Trophoblast cell (in vitro differentiated cells and primary cell): ENCODE measurements around the gene GDF7.

Experiments used
- DNase-seq, 2 donors: peaks; one replicate each; pipeline ENCODE4 v3.0.0-alpha.2; 2016
- H2AFZ ChIP-seq: 2 replicates; pipeline ENCODE4 v1.6.1; 2013; ENCODE audit warnings: low read length, moderate library complexity, mild to moderate bottlenecking; ENCODE audit not compliant: insufficient read depth, poor library complexity
- H2AK5ac ChIP-seq: 2 replicates; pipeline ENCODE4 v1.6.1; 2013; ENCODE audit warnings: mild to moderate bottlenecking, low read length
- H2BK120ac ChIP-seq: 2 replicates; pipeline ENCODE4 v1.6.1; 2013; ENCODE audit warnings: low read length, mild to moderate bottlenecking, moderate library complexity; ENCODE audit not compliant: insufficient read depth, poor library complexity
- H2BK12ac ChIP-seq: 2 replicates; pipeline ENCODE4 v1.6.1; 2013; ENCODE audit warnings: mild to moderate bottlenecking, low read length, moderate library complexity
- H2BK5ac ChIP-seq: 2 replicates; pipeline ENCODE4 v1.6.1; 2013; ENCODE audit warnings: low read length, low read depth, moderate library complexity, mild to moderate bottlenecking; ENCODE audit not compliant: poor library complexity
- H3K14ac ChIP-seq: 2 replicates; pipeline ENCODE4 v1.6.1; 2013; ENCODE audit warnings: mild to moderate bottlenecking, low read length
- H3K18ac ChIP-seq: 2 replicates; pipeline ENCODE4 v1.6.1; 2013; ENCODE audit warnings: mild to moderate bottlenecking, low read length
- H3K23ac ChIP-seq: 2 replicates; pipeline ENCODE4 v1.6.1; 2013; ENCODE audit warnings: low read length
- H3K27ac ChIP-seq: 2 replicates; pipeline ENCODE4 v1.5.1; 2013; ENCODE audit warnings: low read depth, mild to moderate bottlenecking, inconsistent platforms, low read length, moderate library complexity
- H3K27me3 ChIP-seq: 2 replicates; pipeline ENCODE4 v1.6.1; 2013; ENCODE audit warnings: inconsistent platforms, mild to moderate bottlenecking, low read length, moderate library complexity; ENCODE audit not compliant: insufficient read depth
- H3K36me3 ChIP-seq, 2 experiments: 1 replicate in 1 of 2; 2 replicates in 1 of 2; pipeline ENCODE4 v1.6.1; 2013; ENCODE audit warnings: low read length in 2 of 2, mild to moderate bottlenecking in 2 of 2, moderate library complexity in 1 of 2; ENCODE audit not compliant: insufficient read depth in 2 of 2, control insufficient read depth in 1 of 2
- H3K4ac ChIP-seq: 2 replicates; pipeline ENCODE4 v1.6.1; 2013; ENCODE audit warnings: low read depth, mild to moderate bottlenecking, low read length, moderate library complexity
- H3K4me1 ChIP-seq, 2 experiments: 1 replicate in 1 of 2; 2 replicates in 1 of 2; pipeline ENCODE4 v1.6.1; 2013; ENCODE audit warnings: low read length in 2 of 2, mild to moderate bottlenecking in 2 of 2, moderate library complexity in 1 of 2; ENCODE audit not compliant: insufficient read depth in 2 of 2, control insufficient read depth in 1 of 2
- H3K4me2 ChIP-seq: 2 replicates; pipeline ENCODE4 v1.6.1; 2013; ENCODE audit warnings: inconsistent platforms, mild to moderate bottlenecking, low read length, moderate library complexity
- H3K4me3 ChIP-seq: 2 replicates; pipeline ENCODE4 v1.5.1; 2013; ENCODE audit warnings: mild to moderate bottlenecking, low read depth, low read length, inconsistent platforms
- H3K79me1 ChIP-seq: one replicate; pipeline ENCODE4 v1.6.1; 2013; ENCODE audit warnings: low read length
- H3K79me2 ChIP-seq: 2 replicates; pipeline ENCODE4 v1.6.1; 2013; ENCODE audit warnings: low read length, mild to moderate bottlenecking; ENCODE audit not compliant: control insufficient read depth, insufficient read depth, poor library complexity
- H3K9ac ChIP-seq: 2 replicates; pipeline ENCODE4 v1.6.1; 2013; ENCODE audit warnings: mild to moderate bottlenecking, low read length
- H3K9me3 ChIP-seq: 2 replicates; pipeline ENCODE4 v1.6.1; 2013; ENCODE audit warnings: low read depth, mild to moderate bottlenecking, control low read depth, inconsistent platforms, low read length; ENCODE audit not compliant: insufficient read depth
- H4K12ac ChIP-seq: 2 replicates; pipeline ENCODE4 v1.6.1; 2013; ENCODE audit warnings: low read depth, mild to moderate bottlenecking, low read length, moderate library complexity
- H4K8ac ChIP-seq: 2 replicates; pipeline ENCODE4 v1.6.1; 2013; ENCODE audit warnings: low read depth, mild to moderate bottlenecking, low read length, moderate library complexity
- H4K91ac ChIP-seq: one replicate; pipeline ENCODE4 v1.6.1; 2013; ENCODE audit warnings: low read depth, mild to moderate bottlenecking, low read length, moderate library complexity
- WGBS: extraction: QIAGEN DNeasy Blood & Tissue Kit; methylation state at CpG from one replicate; pipeline ENCODE4 v1.1.7; 2013; ENCODE audit warnings: missing lambda C conversion rate; ENCODE audit not compliant: insufficient read length, insufficient coverage; ENCODE audit errors: extremely low coverage; 5-methylcytosine and 5-hydroxymethylcytosine counted together

The GDF7 gene

GRCh38 chr2:20624156-20624883 lies 42.6 kb upstream of the GDF7 start:
- Histone ChIP-seq H2BK5ac (no peak overlapping the region), H2BK12ac (peak overlapping the region; percentile 26), H3K79me1 (peaks cover 24% of the 10 kb centered on the region), H3K4me2 (no peak overlapping the region), H3K4ac (no peak overlapping the region), H4K91ac (peak overlapping the region; percentile 36), H3K14ac (no peak overlapping the region), H3K36me3 (peaks cover 13 to 25% of the 10 kb centered on the region in 2 experiments), H3K18ac (no peak overlapping the region), H3K9ac (no peak overlapping the region), H3K27ac (no peak overlapping the region), H3K4me1 (peaks cover 35 to 40% of the 10 kb centered on the region in 2 experiments), H4K8ac (no peak overlapping the region), H2AFZ (no peak overlapping the region), H3K9me3 (no peaks in the 10 kb centered on the region), H3K27me3 (no peaks in the 10 kb centered on the region), H3K79me2 (no peaks in the 10 kb centered on the region), H2AK5ac (peak overlapping the region; percentile 47), H2BK120ac (peak overlapping the region; percentile 35), H4K12ac (no peak overlapping the region), H3K23ac (no peak overlapping the region), H3K4me3 (no peak overlapping the region)
- DNase-seq = no peak
- no CpG with 5 or more reads among the region's 20 CpGs for WGBS

- no peaks in the 10 kb centered on the region for H3K27me3 ChIP-seq
- H2BK120ac ChIP-seq = peak overlapping the region; percentile 37
- peak overlapping the region; percentile 10 for H2AFZ ChIP-seq
- peak overlapping the region; percentile 16 for H3K18ac ChIP-seq
- H4K91ac ChIP-seq = peak overlapping the region; percentile 48
- H4K12ac ChIP-seq = no peak overlapping the region
- H3K36me3 ChIP-seq = peaks cover 16 to 25% of the 10 kb centered on the region in 2 experiments
- peak overlapping the region; percentile 55 for H2BK12ac ChIP-seq
- peaks cover 30 to 33% of the 10 kb centered on the region in 2 experiments for H3K4me1 ChIP-seq
- no peak for DNase-seq
- H3K9ac ChIP-seq = no peak overlapping the region
- no peaks in the 10 kb centered on the region for H3K79me2 ChIP-seq
- peak overlapping the region; percentile 49 for H3K14ac ChIP-seq
- no peak overlapping the region for H3K4me3 ChIP-seq
- H2BK5ac ChIP-seq = no peak overlapping the region
- no peak overlapping the region for H3K4me2 ChIP-seq
- H3K9me3 ChIP-seq = no peaks in the 10 kb centered on the region
- H3K23ac ChIP-seq = no peak overlapping the region
- peak overlapping the region; percentile 27 for H2AK5ac ChIP-seq
- H3K4ac ChIP-seq = no peak overlapping the region
- peaks cover 21% of the 10 kb centered on the region for H3K79me1 ChIP-seq
- no peak overlapping the region for H3K27ac ChIP-seq
- peak overlapping the region; percentile 14 for H4K8ac ChIP-seq
- no CpG with 5 or more reads among the region's 11 CpGs for WGBS
Measured at GRCh38 chr2:20624884-20625485, 42.0 kb upstream of the GDF7 start.

GRCh38 chr2:20625491-20626391 lies 41.2 kb upstream of the GDF7 start:
- peak overlapping the region; percentile 16 for H3K18ac ChIP-seq
- peaks cover 24 to 26% of the 10 kb centered on the region in 2 experiments for H3K4me1 ChIP-seq
- no peak overlapping the region for H3K23ac ChIP-seq
- no CpG with 5 or more reads among the region's 19 CpGs for WGBS
- H4K8ac ChIP-seq = peak overlapping the region; percentile 14
- H3K4me2 ChIP-seq = no peak overlapping the region
- no peak overlapping the region for H2AFZ ChIP-seq
- peaks cover 20% of the 10 kb centered on the region for H3K79me1 ChIP-seq
- no peak overlapping the region for H3K27ac ChIP-seq
- no peak overlapping the region for H3K4ac ChIP-seq
- H4K12ac ChIP-seq = no peak overlapping the region
- peak overlapping the region; percentile 49 for H3K14ac ChIP-seq
- peak overlapping the region; percentile 48 for H4K91ac ChIP-seq
- no peaks in the 10 kb centered on the region for H3K79me2 ChIP-seq
- H3K9ac ChIP-seq = no peak overlapping the region
- H3K9me3 ChIP-seq = no peaks in the 10 kb centered on the region
- H2BK5ac ChIP-seq = peak overlapping the region; percentile 14
- H2BK120ac ChIP-seq = no peak overlapping the region
- peak in 1 of 2 donors; percentile 22 for DNase-seq
- no peak overlapping the region for H3K4me3 ChIP-seq
- H2BK12ac ChIP-seq = peak overlapping the region; percentile 55
- no peaks in the 10 kb centered on the region for H3K27me3 ChIP-seq
- peaks cover 12 to 21% of the 10 kb centered on the region in 2 experiments for H3K36me3 ChIP-seq
- no peak overlapping the region for H2AK5ac ChIP-seq

- Histone ChIP-seq H3K23ac (no peak overlapping the region), H3K27ac (no peak overlapping the region), H3K4me3 (no peak overlapping the region), H3K9ac (no peak overlapping the region), H3K4me1 (peaks cover 18 to 21% of the 10 kb centered on the region in 2 experiments), H3K4me2 (no peak overlapping the region), H4K8ac (no peak overlapping the region), H3K14ac (no peak overlapping the region), H4K91ac (peak overlapping the region; percentile 1), H3K36me3 (peaks cover 12 to 21% of the 10 kb centered on the region in 2 experiments), H2BK120ac (no peak overlapping the region), H4K12ac (no peak overlapping the region), H3K79me2 (no peaks in the 10 kb centered on the region), H3K9me3 (no peaks in the 10 kb centered on the region), H3K4ac (no peak overlapping the region), H2AK5ac (peak overlapping the region; percentile 1), H3K27me3 (no peaks in the 10 kb centered on the region), H3K18ac (no peak overlapping the region), H2AFZ (no peak overlapping the region), H2BK5ac (no peak overlapping the region), H3K79me1 (peaks cover 16% of the 10 kb centered on the region), H2BK12ac (peak overlapping the region; percentile 0)
- no CpG with 5 or more reads among the region's 2 CpGs for WGBS
- DNase-seq = no peak
Measured at GRCh38 chr2:20626392-20626697, 40.6 kb upstream of the GDF7 start.
